GM19193 (cell line): Measurements from ENCODE around the gene TSEN54.

Source experiments
- POLR2A ChIP-seq: IDR thresholded peaks from 4 replicates; pipeline ENCODE4 v1.6.1; 2011; ENCODE audit not compliant: insufficient read depth, insufficient read length; ENCODE audit errors: extremely low read depth

The TSEN54 gene

DNA sequence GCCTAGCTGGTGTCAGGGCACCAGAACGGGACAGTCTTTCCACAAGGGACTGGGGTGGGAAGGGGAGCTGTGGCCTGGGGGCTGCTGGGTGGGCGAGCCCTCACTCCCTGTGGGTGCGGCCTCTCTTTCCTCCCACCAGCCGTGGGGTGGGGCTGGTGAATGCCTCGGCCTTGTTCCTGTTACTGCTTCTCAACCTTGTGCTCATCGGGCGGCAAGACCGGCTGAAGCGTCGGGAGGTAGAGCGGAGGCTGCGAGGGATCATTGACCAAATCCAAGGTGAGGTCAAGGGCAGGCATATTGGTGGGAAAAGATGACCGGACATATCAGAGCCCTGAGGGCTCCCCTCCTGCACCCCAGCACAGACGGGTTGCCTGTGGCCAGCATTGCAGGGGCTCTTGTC is 30.2 kb upstream of the TSEN54 start:
- no peak for TF ChIP-seq POLR2A

DNA sequence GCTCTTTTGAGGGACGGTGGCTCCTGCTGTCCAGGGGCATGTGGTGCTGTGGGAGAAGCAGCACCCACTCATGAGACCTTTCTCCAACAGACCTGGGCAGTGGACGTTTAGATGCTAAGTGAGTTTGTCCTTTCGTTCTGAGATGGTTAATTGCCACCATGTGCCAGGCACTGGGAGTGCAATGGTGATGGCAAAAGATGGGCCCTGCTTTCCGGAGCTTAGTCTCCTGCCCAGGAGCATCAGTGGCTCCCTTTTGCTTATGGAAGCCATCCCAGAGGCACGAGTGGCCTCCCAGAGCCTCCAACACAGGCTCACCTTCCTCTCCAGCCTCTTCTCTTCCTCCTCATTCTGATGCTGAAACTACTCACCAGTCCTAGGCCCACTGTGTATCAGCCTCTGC is 29.4 kb upstream of the TSEN54 start:
- no peak for TF ChIP-seq POLR2A

DNA sequence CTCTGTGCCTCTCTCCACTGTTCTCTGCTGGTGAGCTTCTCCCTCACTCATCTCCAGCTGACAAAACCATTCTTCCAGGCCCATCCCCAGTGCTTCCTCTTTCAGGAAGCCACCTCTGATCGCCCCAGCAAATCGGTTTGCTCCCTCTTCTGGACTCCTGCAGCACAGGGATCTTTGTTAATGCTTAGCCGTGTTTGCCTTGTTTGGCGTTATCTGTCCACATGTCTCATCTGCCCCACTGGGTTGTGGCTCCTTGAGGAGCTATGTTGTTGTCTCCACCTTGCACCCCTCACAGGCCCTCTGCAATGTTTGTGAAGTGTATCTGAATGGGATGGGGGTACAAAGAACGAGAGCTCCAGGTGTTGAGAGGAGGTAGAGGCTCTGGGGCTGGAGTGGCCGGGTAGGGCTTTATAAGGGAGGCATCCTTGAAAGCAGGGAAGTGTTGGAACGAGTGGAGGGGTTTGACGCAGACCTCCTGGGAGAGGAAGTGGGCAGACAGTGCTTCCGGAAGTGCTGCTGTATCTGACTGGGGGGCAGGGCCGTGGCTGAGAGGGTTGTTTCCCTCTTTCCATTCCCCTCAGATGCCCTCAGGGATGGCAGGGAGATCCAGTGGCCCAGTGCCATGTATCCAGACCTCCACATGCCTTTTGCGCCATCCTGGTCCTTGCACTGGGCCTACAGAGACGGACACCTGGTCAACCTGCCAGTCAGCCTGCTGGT is 28.8 kb upstream of the TSEN54 start:
- no peak for TF ChIP-seq POLR2A

DNA sequence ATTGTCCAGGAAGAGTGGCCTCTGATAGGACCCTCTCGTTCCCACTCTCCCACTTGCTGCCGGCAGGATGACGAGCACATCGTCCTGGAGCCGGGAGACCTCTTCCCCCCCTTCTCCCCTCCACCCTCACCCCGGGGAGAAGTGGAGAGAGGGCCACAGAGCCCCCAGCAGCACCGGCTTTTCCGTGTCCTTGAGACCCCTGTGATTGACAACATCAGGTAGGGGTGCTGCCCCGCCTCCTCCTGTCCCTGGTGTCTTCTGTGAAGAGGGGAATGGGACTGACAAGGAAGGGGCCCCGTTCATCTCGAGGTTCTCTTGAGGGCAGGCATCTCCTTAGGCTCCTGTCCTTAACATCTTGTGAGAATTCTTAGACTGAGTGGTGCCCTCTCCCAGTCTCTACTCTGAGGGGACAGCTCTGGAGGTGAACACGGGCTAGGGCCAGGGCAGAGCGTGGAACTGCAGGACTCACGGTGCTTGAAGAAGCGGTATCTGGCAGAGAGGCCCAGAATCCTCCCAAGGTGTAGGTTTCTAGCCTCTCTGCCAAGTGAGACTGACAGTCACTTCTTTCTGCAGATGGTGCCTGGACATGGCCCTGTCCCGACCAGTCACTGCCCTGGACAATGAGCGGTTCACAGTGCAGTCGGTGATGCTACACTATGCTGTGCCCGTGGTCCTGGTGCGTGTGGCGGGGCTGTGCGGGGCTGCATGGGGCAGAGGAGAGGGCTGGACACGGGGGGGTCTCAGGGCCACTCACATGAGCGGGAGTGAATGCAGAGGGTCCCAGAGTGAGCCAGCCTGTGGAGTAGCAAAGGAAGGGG is 27.4 kb upstream of the TSEN54 start:
- no peak for TF ChIP-seq POLR2A

DNA sequence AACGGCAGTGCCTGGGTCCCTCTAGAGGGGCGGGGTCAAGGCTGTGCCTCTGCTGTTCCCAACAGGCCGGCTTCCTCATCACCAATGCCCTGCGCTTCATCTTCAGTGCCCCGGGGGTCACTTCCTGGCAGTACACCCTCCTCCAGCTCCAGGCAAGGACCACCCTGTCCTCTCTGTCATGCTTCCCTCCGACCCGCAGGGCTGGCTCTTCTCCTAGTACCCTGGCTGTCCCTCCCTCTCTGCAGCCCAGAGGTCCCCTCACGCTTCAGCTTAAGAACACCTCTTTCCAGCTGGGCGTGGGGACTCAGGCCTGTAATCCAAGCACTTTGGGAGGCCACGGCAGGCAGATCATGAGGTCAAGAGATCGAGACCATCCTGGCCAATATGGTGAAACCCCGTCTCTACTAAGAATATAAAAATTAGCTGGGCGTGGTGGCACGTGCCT is 26.8 kb upstream of the TSEN54 start:
- TF ChIP-seq POLR2A, result no peak

DNA sequence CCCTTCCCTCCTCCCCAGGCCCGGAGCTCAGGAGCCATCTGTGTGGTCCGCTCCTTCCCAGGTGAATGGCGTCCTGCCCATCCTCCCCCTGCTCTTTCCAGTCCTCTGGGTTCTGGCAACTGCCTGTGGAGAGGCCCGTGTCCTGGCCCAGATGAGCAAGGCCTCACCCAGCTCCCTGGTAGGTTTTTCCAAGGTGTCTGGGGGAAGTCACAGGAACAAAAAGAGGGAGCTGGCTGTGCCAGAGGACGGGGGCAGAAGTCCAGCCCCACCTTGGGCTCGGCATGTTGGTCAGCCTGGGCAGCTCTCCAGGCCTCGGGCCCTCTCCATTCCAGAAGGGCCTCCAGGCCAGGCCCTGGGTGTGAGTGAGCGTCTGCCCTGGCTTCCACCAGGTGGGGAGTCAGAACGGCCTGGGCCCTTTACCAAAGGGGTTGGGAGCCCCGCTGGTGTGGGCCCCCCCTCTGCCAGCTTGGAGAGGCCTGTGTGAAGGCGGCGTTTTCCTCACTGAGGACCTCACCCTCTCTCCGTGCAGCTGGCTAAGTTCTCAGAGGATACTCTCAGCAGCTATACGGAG is 26.1 kb upstream of the TSEN54 start:
- no peak for TF ChIP-seq POLR2A

DNA sequence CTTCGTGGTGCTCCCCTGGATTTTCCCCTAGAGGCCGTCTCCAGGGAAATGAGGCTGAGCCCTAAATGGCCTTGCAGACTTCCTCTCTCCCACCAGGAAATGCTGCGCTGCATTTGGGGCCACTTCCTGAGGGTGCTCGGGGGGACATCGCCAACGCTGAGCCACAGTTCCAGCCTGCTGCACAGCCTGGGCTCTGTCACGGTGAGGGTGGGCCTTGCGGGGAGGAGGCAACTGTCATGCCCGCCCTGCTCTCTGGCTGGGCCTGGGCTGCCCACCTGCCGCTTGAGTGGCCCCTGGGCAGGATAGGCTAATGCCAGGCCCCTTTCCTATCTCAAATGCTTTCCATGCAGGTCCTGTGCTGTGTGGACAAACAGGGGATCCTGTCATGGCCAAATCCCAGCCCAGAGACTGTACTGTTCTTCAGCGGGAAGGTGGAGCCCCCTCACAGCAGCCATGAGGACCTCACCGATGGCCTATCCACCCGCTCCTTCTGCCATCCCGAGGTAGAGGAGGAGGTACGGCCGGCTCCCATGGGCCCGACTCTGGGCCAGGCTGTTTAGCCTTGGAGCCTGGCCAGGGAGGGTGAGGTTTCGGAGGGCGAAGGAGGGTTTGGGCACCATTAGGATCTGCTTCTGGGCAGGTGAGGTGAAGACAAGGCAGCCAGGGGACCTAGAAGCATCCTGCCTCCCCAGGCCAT is 25.2 kb upstream of the TSEN54 start:
- no peak for TF ChIP-seq POLR2A

DNA sequence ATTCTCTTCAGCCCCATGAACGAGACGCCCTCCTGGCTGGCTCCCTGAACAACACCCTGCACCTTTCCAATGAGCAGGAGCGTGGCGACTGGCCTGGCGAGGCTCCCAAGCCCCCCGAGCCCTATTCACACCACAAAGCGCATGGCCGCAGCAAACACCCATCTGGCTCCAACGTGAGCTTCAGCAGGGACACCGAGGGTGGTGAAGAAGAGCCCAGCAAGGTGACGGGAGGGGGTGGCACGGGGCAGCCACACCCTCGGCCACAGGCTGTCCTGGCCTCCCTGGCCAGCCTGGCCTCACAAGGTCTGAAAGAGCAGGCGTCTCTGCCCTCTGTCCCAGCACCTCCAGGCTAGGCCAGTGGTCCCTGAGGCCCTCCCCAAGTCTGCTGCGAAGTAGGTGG is 24.6 kb upstream of the TSEN54 start:
- TF ChIP-seq POLR2A, result no peak

DNA sequence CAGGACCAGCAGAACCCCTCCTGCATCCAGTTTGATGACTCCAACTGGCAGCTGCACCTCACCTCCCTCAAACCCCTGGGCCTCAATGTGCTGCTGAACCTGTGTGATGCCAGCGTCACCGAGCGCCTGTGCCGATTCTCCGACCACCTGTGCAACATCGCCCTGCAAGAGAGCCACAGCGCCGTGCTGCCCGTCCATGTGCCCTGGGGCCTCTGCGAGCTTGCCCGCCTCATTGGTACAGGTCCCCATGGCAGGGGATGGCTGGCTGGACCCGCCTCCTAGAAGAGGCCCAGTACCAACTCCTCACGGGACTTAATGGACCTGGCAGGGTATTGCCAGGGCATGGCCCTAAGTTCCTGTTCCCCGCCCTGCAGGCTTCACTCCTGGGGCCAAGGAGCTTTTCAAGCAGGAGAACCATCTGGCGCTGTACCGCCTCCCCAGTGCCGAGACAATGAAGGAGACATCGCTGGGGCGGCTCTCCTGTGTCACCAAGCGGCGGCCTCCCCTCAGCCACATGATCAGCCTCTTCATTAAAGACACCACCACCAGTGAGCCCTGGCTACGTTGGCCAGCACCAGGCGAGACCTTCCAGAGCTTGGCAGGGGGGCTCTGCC is 23.7 kb upstream of the TSEN54 start:
- TF ChIP-seq POLR2A, result no peak

DNA sequence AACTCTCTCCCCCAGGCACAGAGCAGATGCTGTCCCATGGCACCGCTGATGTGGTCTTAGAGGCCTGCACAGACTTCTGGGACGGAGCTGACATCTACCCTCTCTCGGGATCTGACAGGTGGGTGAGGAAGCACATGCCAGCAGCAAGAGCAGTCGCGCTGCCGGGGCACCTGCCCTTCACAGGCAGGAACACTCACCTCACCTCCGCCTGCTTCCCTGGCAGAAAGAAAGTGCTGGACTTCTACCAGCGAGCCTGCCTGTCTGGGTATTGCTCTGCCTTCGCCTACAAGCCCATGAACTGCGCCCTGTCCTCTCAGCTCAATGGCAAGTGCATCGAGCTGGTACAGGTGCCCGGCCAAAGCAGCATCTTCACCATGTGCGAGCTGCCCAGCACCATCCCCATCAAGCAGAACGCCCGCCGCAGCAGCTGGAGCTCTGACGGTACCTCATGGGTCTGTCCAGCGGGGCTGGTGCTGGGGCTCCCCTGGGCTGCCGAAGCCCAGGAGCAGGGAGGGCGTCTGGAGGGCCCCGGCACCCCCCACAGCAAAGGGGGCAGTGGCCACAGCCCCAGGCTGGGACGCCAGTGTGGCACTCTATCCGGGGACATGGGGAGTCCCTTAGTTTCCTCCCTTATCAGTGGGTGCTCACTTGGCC is 22.7 kb upstream of the TSEN54 start:
- TF ChIP-seq POLR2A, result no peak

DNA sequence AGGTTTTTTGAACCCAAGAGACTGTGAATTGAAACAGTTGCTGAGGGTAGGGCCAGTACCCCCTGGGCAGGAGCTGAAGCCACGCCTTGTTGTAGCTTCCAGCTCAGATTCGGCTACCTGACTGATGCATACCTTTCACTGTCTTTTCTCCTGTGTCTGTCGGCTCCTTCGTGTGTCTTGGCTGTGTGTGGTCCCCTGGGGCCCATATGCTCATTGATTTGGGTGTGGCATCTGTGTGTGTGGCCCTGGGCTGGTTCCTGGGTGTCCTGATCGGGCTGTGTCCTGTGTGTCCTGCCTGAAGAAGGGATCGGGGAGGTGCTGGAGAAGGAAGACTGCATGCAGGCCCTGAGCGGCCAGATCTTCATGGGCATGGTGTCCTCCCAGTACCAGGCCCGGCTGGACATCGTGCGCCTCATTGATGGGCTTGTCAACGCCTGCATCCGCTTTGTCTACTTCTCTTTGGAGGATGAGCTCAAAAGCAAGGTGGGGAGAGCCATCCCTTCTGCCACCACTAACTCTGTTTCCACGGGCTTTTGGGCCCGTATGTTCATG is 21.9 kb upstream of the TSEN54 start:
- no peak for TF ChIP-seq POLR2A

DNA sequence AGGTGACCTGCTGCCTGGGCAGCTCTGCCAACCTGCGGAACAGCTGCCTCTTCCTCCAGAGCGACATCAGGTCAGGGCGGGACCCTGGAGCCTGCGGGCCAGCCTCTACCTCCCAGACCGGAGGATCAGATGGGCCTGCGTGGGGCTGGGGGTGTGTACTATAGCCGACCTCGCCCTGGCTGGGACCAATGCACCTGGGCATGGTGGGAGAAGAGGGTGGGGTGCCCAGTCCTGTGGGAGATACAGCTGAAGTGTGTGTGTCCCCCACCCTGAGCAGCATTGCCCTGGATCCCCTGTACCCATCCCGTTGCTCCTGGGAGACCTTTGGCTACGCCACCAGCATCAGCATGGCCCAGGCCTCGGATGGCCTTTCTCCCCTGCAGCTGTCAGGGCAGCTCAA is 20.3 kb upstream of the TSEN54 start:
- no peak for TF ChIP-seq POLR2A

DNA sequence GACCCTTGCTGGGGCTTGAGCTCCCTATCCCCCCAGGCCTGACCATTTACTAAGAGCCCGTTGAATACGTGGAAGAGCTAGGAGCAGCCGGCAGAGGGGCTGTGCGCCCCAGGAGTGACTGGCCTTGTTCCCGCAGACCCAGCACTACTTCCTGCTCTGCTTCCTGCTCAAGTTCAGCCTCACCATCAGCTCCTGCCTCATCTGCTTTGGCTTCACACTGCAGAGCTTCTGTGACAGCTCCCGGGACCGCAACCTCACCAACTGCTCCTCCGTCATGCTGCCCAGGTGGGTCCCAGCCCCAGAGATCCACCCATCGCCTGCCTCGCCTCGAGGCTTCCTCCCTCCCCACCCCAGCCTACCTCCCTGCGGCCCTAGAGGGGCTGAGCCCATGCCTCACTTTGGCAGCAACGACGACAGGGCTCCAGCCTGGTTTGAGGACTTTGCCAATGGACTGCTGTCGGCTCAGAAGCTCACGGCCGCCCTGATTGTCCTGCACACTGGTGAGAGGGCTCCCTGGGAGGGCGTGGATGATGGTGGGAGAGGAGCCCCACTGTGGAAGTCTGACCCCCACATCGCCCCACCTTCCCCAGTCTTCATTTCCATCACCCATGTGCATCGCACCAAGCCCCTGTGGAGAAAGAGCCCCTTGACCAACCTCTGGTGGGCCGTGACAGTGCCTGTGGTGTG is 18.1 kb upstream of the TSEN54 start:
- no peak for TF ChIP-seq POLR2A
